ENCODE data around the gene PPIH. TPM values are rescaled to one million over a fixed set of nuclear protein-coding genes. Genes with fewer than 3 reads are reported as not detected.

The PPIH gene
- total and polyA plus RNA-seq, 10 of the 15 experiments (the other 5 are each of a cell fraction or from before 2014, with no cell fraction given), result 75.1 to 172 (median 122) TPM

DNA sequence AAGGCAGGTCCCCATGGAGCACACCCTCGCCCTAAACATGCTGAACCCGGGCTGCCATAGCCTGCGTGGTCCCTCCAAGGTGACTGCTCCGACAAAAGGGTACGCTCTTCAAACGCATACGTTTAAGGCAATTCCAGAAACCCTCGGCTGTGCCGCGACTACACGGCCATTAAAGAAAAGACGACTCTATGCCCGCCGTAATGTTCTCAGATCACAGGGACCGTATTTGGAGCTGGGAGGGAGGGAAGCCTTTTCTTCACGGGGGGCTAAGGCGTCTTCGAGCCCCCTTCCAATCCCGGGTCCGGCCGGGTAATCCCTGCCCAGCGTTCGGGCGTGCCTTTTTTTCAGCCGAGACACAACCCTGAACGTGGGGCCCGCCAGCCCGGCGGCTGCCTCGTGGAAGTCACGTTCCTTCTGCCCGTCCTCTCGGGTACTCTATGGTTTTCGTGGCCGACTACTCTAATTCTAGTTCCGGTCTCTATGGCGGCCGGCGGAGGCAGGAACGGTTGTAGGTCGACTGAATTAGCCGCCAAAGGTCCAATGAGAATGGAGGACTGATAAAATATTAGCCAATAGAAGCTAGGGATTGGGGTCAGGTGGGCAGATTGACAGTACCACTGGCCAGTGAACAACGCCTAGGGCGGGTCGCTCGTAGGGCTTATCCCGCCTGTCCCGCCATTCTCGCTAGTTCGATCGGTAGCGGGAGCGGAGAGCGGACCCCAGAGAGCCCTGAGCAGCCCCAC is 23.7 kb downstream of the PPIH start, which contains the start of gene YBX1:
Gene YBX1, plus strand, starts transcription at position 678 of the 743 bp plus-strand sequence. CDS start 148 bp downstream, outside the sequence.
- peak within 1 kb of the TSS; percentile 98 for H3K9ac ChIP-seq (ENCODE audit: control insufficient read depth, insufficient read depth, low read length)
- ATAC-seq (peak; percentile 93), DNase-seq (ENCODE audit: low read depth, low spot score) (peak; percentile 98), FAIRE-seq (peak; percentile 57)
- BruUV-seq (replicated peaks), result no TSS peak
- ChIA-PET CTCF (interaction anchor here (1.0 to 2.1 kb wide), 3 partner anchors 9 to 22 kb away, joined by 3 to 11 read pairs (median 3); no protein-coding TSS in a partner anchor), POLR2A (interaction anchor here (0.7 to 5.1 kb wide), 9 partner anchors 9 to 348 kb away, joined by 3 to 24 read pairs (median 5); partner anchors contain the start of genes C1orf50, P3H1 and PPIH), SMC1A (ENCODE audit: uncharacterized antibody, unreplicated experiment) (interaction anchor here (1.0 to 2.8 kb wide), 5 partner anchors 9 to 136 kb away, joined by 3 to 12 read pairs (median 6); partner anchors contain the start of genes C1orf50, P3H1 and PPIH), RAD21 (ENCODE audit: unreplicated experiment) (interaction anchor here (1.5 to 4.3 kb wide), 5 partner anchors 10 to 391 kb away, joined by 3 to 24 read pairs (median 8); partner anchors contain the start of genes C1orf50 and P3H1)
- H3K4me1 ChIP-seq (ENCODE audit: control insufficient read depth, insufficient read depth, low read length), result peaks cover 7% of the 10 kb centered on the region; the same call in 1 of the 2 replicates
- peaks cover 8% of the 10 kb centered on the region for H4K20me1 ChIP-seq (ENCODE audit: control insufficient read depth, insufficient read depth)
- intact Hi-C loops (cut with micrococcal nuclease; ENCODE audit: unreplicated experiment), result loop anchor here (1.0 to 5.0 kb wide), 5 partner anchors 24 to 275 kb away; partner anchors contain the start of genes C1orf50, CCDC30, P3H1 and PPIH
- peaks cover 0 to 13% of the 10 kb centered on the region in 2 experiments; a peak in 2 of 4 replicates for H3K36me3 ChIP-seq (ENCODE audit: control insufficient read depth in 2 of 2, insufficient read depth in 2 of 2, low read length in 1 of 2)
- H2AFZ ChIP-seq (ENCODE audit: control insufficient read depth, low read depth, low read length), result peak within 1 kb of the TSS; percentile 86
- no peaks in the 10 kb centered on the region for H3K9me3 ChIP-seq (replicated peaks; ENCODE audit: control insufficient read depth, insufficient read depth, low read length)
- H3K4me2 ChIP-seq (ENCODE audit: control insufficient read depth, insufficient read depth), result peak within 1 kb of the TSS; percentile 98
- H3K4me3 ChIP-seq, result peak within 1 kb of the TSS; percentile 78
- no peaks in the 10 kb centered on the region for H3K27me3 ChIP-seq (replicated peaks in 1 of 2; ENCODE audit: control insufficient read depth in 2 of 2, insufficient read depth in 2 of 2, low read length in 1 of 2)
- under 1% methylated on average over 52 of the region's 54 CpGs for WGBS (ENCODE audit: insufficient coverage, insufficient replicate concordance, low lambda C conversion rate, missing lambda C conversion rate)
- H3K27ac ChIP-seq (ENCODE audit: control insufficient read depth, insufficient read depth), result peak within 1 kb of the TSS; percentile 88
- H3K79me2 ChIP-seq (ENCODE audit: control insufficient read depth, insufficient read depth, low read length), result peaks cover 64% of the 10 kb centered on the region
- in situ Hi-C loops (cut with MboI), result no loop called here
- TF ChIP-seq MYC (IDR thresholded peaks at IDR 0.05; ENCODE audit: insufficient read depth, insufficient read length, insufficient replicate concordance, low read length, severe bottlenecking) (peak; percentile 74), YY1 (IDR thresholded peaks at IDR 0.05; ENCODE audit: low read depth, low read length) (peak; percentile 88), IKZF1 (conservative IDR thresholded peaks at IDR 0.05) (peak; percentile 43), TAF1 (IDR thresholded peaks at IDR 0.05; ENCODE audit: borderline replicate concordance, low read depth, low read length) (peak; percentile 72; the same call in 1 of the 2 replicates), BMI1 (IDR thresholded peaks at IDR 0.05; ENCODE audit: borderline replicate concordance) (no peak), CHD2 (IDR thresholded peaks at IDR 0.05; ENCODE audit: borderline replicate concordance, low read depth, low read length) (peak; percentile 93), CHD4 (IDR thresholded peaks at IDR 0.05) (no peak), SIX5 (IDR thresholded peaks at IDR 0.05; ENCODE audit: low read depth, low read length, severe bottlenecking) (no peak), RAD51 (IDR thresholded peaks at IDR 0.05) (peak; percentile 98), FOXK2 (IDR thresholded peaks at IDR 0.05) (no peak), CBX5 (IDR thresholded peaks at IDR 0.05; ENCODE audit: low read depth) (no peak), POU2F2 (IDR thresholded peaks at IDR 0.05; ENCODE audit: borderline replicate concordance, low read depth, low read length) (peak; percentile 61; the same call in 1 of the 3 replicates), CEBPZ (IDR thresholded peaks at IDR 0.05; ENCODE audit: low read depth, low read length) (peak; percentile 68; the same call in 1 of the 2 replicates), PML (IDR thresholded peaks at IDR 0.05; ENCODE audit: low read length) (peak; percentile 87; the same call in 1 of the 2 replicates), SUZ12 (IDR thresholded peaks at IDR 0.05; ENCODE audit: unreplicated experiment) (no peak), RUNX3 (IDR thresholded peaks at IDR 0.05; ENCODE audit: low read length) (peak; percentile 75), NFYB (IDR thresholded peaks at IDR 0.05; ENCODE audit: insufficient read depth, low read depth, low read length) (peak; percentile 87), RAD21 (IDR thresholded peaks at IDR 0.05; ENCODE audit: insufficient read depth, low read depth, low read length) (no peak), MEF2B (IDR thresholded peaks at IDR 0.05; ENCODE audit: partially characterized antibody, poor library complexity, severe bottlenecking) (no peak), POLR2A (IDR thresholded peaks at IDR 0.05; ENCODE audit: low read depth, low read length) (peak; percentile 82)
